ENCODE measurements around the gene SNRNP25. TPM values are rescaled to one million over a fixed set of nuclear protein-coding genes. Genes with fewer than 3 reads are reported as not detected.

Gene SNRNP25
- total and polyA plus RNA-seq, 2 donors (not counting 3 experiments of a cell fraction or from before 2014, with no cell fraction given), result 41.8 to 49.6 TPM

- TF ChIP-seq EZH2 (IDR thresholded peaks at IDR 0.05; ENCODE audit: borderline replicate concordance, low read depth, low read length, severe bottlenecking) (no peak), POLR2A (IDR thresholded peaks at IDR 0.05; ENCODE audit: low read depth, low read length) (no peak), FOS (IDR thresholded peaks at IDR 0.05; ENCODE audit: borderline replicate concordance, insufficient read depth, low read length) (no peak), POLR2AphosphoS5 (IDR thresholded peaks at IDR 0.05; ENCODE audit: insufficient read depth, low read depth, low read length) (no peak), GATA2 (IDR thresholded peaks at IDR 0.05; ENCODE audit: insufficient read depth, insufficient read length, low read depth, low read length) (no peak), MYC (IDR thresholded peaks at IDR 0.05; ENCODE audit: low read depth, low read length) (no peak)
- H3K9me3 ChIP-seq (replicated peaks; ENCODE audit: control insufficient read depth, insufficient read depth, low read length), result no peaks in the 10 kb centered on the region
- peaks cover 12% of the 10 kb centered on the region for H3K79me2 ChIP-seq (ENCODE audit: control insufficient read depth, insufficient read depth, low read length)
- intact Hi-C loops (cut with micrococcal nuclease), result no loop called here
- FAIRE-seq (no peak), DNase-seq (ENCODE audit: low read depth, low spot score) (no peak)
- H3K27ac ChIP-seq (ENCODE audit: insufficient read depth, low read depth, low read length), result no peak overlapping the region
- no TSS peak for BruUV-seq (replicated peaks)
- ChIA-PET CTCF (no interaction called here), POLR2A (no interaction called here)
- no peak overlapping the region for H3K9ac ChIP-seq (replicated peaks; ENCODE audit: extremely low read depth, insufficient read depth, low read length)
- no peak overlapping the region for H3K4me2 ChIP-seq (ENCODE audit: insufficient read depth, low read length)
- H3K4me1 ChIP-seq (ENCODE audit: control insufficient read depth, extremely low read depth, insufficient read depth, low read length), result peaks cover 2% of the 10 kb centered on the region
- H3K36me3 ChIP-seq (ENCODE audit: control insufficient read depth in 2 of 2, extremely low read depth in 1 of 2, insufficient read depth in 2 of 2, low read length in 2 of 2), result peaks cover 3 to 7% of the 10 kb centered on the region in 2 experiments
- dilution Hi-C loops (cut with MboI; ENCODE audit: extremely low pct_ligation_motif_present, low sequenced_read_pairs), result no loop called here
- no peak overlapping the region for H3K4me3 ChIP-seq (replicated peaks in 1 of 3; ENCODE audit: insufficient read depth in 1 of 3, low read depth in 1 of 3, low read length in 3 of 3)
- no peaks in the 10 kb centered on the region for H3K27me3 ChIP-seq (ENCODE audit: control insufficient read depth in 2 of 2, insufficient read depth in 2 of 2, low read length in 2 of 2)
- H2AFZ ChIP-seq (ENCODE audit: low read depth, low read length), result no peak overlapping the region
- H4K20me1 ChIP-seq (replicated peaks; ENCODE audit: control insufficient read depth, extremely low read depth, insufficient read depth, low read length), result no peaks in the 10 kb centered on the region
- no peaks in the 10 kb centered on the region for H3K9me1 ChIP-seq (replicated peaks; ENCODE audit: control insufficient read depth, extremely low read depth, insufficient read depth, low read length)
Measured at GRCh38 chr16:47234-47633, 6.4 kb upstream of the SNRNP25 start.

GRCh38 chr16:50769-51591, 2.6 kb upstream of the SNRNP25 start:
- no TSS peak for BruUV-seq (replicated peaks)

More at GRCh38 chr16:50769-51591, 2.6 kb upstream of the SNRNP25 start:
- dilution Hi-C loops (cut with MboI; ENCODE audit: extremely low pct_ligation_motif_present, low sequenced_read_pairs), result no loop called here
- no peak overlapping the region for H3K9ac ChIP-seq (replicated peaks; ENCODE audit: extremely low read depth, insufficient read depth, low read length)
- TF ChIP-seq POLR2A (IDR thresholded peaks at IDR 0.05; ENCODE audit: low read depth, low read length) (no peak), GATA2 (IDR thresholded peaks at IDR 0.05; ENCODE audit: insufficient read depth, insufficient read length, low read depth, low read length) (no peak), MYC (IDR thresholded peaks at IDR 0.05; ENCODE audit: low read depth, low read length) (no peak), EZH2 (IDR thresholded peaks at IDR 0.05; ENCODE audit: borderline replicate concordance, low read depth, low read length, severe bottlenecking) (no peak), POLR2AphosphoS5 (IDR thresholded peaks at IDR 0.05; ENCODE audit: insufficient read depth, low read depth, low read length) (no peak), FOS (IDR thresholded peaks at IDR 0.05; ENCODE audit: borderline replicate concordance, insufficient read depth, low read length) (no peak), JUN (IDR thresholded peaks at IDR 0.05; ENCODE audit: borderline replicate concordance, insufficient read depth, insufficient read length, low read depth) (no peak)
- TF ChIP-seq, protein P1, sequence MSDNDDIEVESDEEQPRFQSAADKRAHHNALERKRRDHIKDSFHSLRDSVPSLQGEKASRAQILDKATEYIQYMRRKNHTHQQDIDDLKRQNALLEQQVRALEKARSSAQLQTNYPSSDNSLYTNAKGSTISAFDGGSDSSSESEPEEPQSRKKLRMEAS (IDR thresholded peaks at IDR 0.05; ENCODE audit: insufficient read depth, insufficient read length), result no peak
- TF ChIP-seq, protein P2, sequence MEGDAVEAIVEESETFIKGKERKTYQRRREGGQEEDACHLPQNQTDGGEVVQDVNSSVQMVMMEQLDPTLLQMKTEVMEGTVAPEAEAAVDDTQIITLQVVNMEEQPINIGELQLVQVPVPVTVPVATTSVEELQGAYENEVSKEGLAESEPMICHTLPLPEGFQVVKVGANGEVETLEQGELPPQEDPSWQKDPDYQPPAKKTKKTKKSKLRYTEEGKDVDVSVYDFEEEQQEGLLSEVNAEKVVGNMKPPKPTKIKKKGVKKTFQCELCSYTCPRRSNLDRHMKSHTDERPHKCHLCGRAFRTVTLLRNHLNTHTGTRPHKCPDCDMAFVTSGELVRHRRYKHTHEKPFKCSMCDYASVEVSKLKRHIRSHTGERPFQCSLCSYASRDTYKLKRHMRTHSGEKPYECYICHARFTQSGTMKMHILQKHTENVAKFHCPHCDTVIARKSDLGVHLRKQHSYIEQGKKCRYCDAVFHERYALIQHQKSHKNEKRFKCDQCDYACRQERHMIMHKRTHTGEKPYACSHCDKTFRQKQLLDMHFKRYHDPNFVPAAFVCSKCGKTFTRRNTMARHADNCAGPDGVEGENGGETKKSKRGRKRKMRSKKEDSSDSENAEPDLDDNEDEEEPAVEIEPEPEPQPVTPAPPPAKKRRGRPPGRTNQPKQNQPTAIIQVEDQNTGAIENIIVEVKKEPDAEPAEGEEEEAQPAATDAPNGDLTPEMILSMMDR (IDR thresholded peaks at IDR 0.05; ENCODE audit: extremely low read depth in 1 of 2, insufficient read depth in 1 of 2, low read depth in 1 of 2, low read length in 2 of 2), result no peak
- no peak overlapping the region for H2AFZ ChIP-seq (ENCODE audit: low read depth, low read length)
- peaks cover 3 to 6% of the 10 kb centered on the region in 2 experiments for H3K36me3 ChIP-seq (ENCODE audit: control insufficient read depth in 2 of 2, extremely low read depth in 1 of 2, insufficient read depth in 2 of 2, low read length in 2 of 2)
- no peak overlapping the region for H3K27ac ChIP-seq (ENCODE audit: insufficient read depth, low read depth, low read length)
- no peaks in the 10 kb centered on the region for H3K9me1 ChIP-seq (replicated peaks; ENCODE audit: control insufficient read depth, extremely low read depth, insufficient read depth, low read length)
- H3K9me3 ChIP-seq (replicated peaks; ENCODE audit: control insufficient read depth, insufficient read depth, low read length), result no peaks in the 10 kb centered on the region
- H3K4me2 ChIP-seq (ENCODE audit: insufficient read depth, low read length), result no peak overlapping the region
- ChIA-PET CTCF (no interaction called here), POLR2A (no interaction called here)
- DNase-seq (ENCODE audit: low read depth, low spot score) (no peak), FAIRE-seq (no peak)
- H3K4me3 ChIP-seq (replicated peaks in 1 of 3; ENCODE audit: insufficient read depth in 1 of 3, low read depth in 1 of 3, low read length in 3 of 3), result no peak overlapping the region
- no peaks in the 10 kb centered on the region for H4K20me1 ChIP-seq (replicated peaks; ENCODE audit: control insufficient read depth, extremely low read depth, insufficient read depth, low read length)
- intact Hi-C loops (cut with micrococcal nuclease), result no loop called here
- H3K4me1 ChIP-seq (ENCODE audit: control insufficient read depth, extremely low read depth, insufficient read depth, low read length), result peaks cover 5% of the 10 kb centered on the region
- peaks cover 16% of the 10 kb centered on the region for H3K79me2 ChIP-seq (ENCODE audit: control insufficient read depth, insufficient read depth, low read length)
- H3K27me3 ChIP-seq (ENCODE audit: control insufficient read depth in 2 of 2, insufficient read depth in 2 of 2, low read length in 2 of 2), result no peaks in the 10 kb centered on the region
